ENCODE results near the gene DGAT2.

The DGAT2 gene

DNA sequence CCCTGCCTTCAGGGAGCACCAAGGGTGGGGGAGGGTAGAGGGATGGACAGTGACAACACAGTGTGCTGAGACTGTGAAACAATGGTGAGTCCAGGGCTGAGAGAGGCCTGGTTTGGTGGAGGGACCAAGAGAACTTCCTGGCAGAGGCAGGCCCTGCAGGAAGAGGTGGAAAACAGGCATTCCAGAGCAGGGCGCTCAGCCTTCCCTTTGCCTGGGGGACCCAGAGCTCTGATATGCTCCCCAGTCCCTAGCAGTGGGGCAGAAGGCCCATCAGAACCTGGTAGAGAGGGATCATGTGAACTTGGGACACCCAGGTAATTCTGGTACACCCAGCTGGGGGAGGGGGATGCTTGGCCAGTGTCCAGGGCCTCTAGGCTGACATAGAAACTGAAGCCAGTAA is 29.2 kb downstream of the DGAT2 start:
- H3K36me3 ChIP-seq (ENCODE audit: control insufficient read depth in 4 of 4, insufficient read depth in 4 of 4, low read length in 3 of 4) = no peaks in the 10 kb centered on the region
- CTCF ChIA-PET = interaction anchor here (0.7 to 2.1 kb wide), 2 partner anchors 9 to 69 kb away, joined by 3 to 4 read pairs; no protein-coding TSS in a partner anchor
- H3K4me3 ChIP-seq (ENCODE audit: control insufficient read depth in 1 of 7, extremely low read depth in 1 of 7, insufficient read depth in 4 of 7, low read depth in 2 of 7, low read length in 6 of 7) = no peak overlapping the region
- DNase-seq = no peak
- H3K27me3 ChIP-seq (replicated peaks in 2 of 5; ENCODE audit: control insufficient read depth in 4 of 5, insufficient read depth in 5 of 5, low read length in 4 of 5) = no peaks in the 10 kb centered on the region
- H3K4me1 ChIP-seq (ENCODE audit: control extremely low read depth in 1 of 4, control insufficient read depth in 4 of 4, insufficient read depth in 4 of 4, low read length in 3 of 4) = peaks cover 0 to 11% (median 7%) of the 10 kb centered on the region in 4 experiments
- H3K27ac ChIP-seq (ENCODE audit: insufficient read depth in 1 of 2, low read depth in 1 of 2, low read length in 2 of 2, poor library complexity in 1 of 2, severe bottlenecking in 2 of 2) = no peak overlapping the region
- POLR2A ChIA-PET = interaction anchor here (0.6 kb wide), 1 partner anchor 27 kb away, joined by 6 read pairs; no protein-coding TSS in a partner anchor
- 100% methylated on average over 1 of the region's 1 CpG for WGBS (ENCODE audit: insufficient coverage)
- no peaks in the 10 kb centered on the region for H3K9me3 ChIP-seq (ENCODE audit: control extremely low read depth in 1 of 5, control insufficient read depth in 4 of 5, insufficient read depth in 2 of 5, low read depth in 1 of 5, low read length in 4 of 5)

DNA sequence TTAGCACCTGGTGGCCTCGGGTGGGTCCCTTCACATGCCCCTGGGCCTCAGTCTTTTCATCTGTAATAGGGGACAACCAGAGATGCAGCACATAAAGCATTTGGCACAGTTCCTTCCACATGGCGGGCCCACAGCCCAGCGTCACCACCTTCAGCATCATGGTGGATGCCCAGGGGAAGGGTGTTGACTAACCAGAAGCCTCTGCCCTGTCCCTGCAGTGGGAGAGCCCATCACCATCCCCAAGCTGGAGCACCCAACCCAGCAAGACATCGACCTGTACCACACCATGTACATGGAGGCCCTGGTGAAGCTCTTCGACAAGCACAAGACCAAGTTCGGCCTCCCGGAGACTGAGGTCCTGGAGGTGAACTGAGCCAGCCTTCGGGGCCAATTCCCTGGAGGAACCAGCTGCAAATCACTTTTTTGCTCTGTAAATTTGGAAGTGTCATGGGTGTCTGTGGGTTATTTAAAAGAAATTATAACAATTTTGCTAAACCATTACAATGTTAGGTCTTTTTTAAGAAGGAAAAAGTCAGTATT is 31.6 kb downstream of the DGAT2 start:
- Histone ChIP-seq H3K9me3 (ENCODE audit: control extremely low read depth in 1 of 5, control insufficient read depth in 4 of 5, insufficient read depth in 2 of 5, low read depth in 1 of 5, low read length in 4 of 5) (no peaks in the 10 kb centered on the region), H3K27me3 (replicated peaks in 2 of 5; ENCODE audit: control insufficient read depth in 4 of 5, insufficient read depth in 5 of 5, low read length in 4 of 5) (no peaks in the 10 kb centered on the region), H3K4me1 (ENCODE audit: control extremely low read depth in 1 of 4, control insufficient read depth in 4 of 4, insufficient read depth in 4 of 4, low read length in 3 of 4) (peaks cover 0 to 11% (median 7%) of the 10 kb centered on the region in 4 experiments), H3K36me3 (ENCODE audit: control insufficient read depth in 4 of 4, insufficient read depth in 4 of 4, low read length in 3 of 4) (no peaks in the 10 kb centered on the region), H3K27ac (ENCODE audit: insufficient read depth in 1 of 2, low read depth in 1 of 2, low read length in 2 of 2, poor library complexity in 1 of 2, severe bottlenecking in 2 of 2) (no peak overlapping the region), H3K4me3 (ENCODE audit: control insufficient read depth in 1 of 7, extremely low read depth in 1 of 7, insufficient read depth in 4 of 7, low read depth in 2 of 7, low read length in 6 of 7) (no peak overlapping the region)
- POLR2A ChIA-PET = interaction anchor here (0.5 kb wide), 1 partner anchor 678 kb away, joined by 3 read pairs; no protein-coding TSS in a partner anchor
- no peak for DNase-seq
- 100% methylated on average over 3 of the region's 8 CpGs for WGBS (ENCODE audit: insufficient coverage)
- CTCF ChIA-PET = interaction anchor here (0.7 to 4.1 kb wide), 6 partner anchors 11 to 73 kb away, joined by 3 to 36 read pairs (median 6); partner anchors contain the start of gene UVRAG

DNA sequence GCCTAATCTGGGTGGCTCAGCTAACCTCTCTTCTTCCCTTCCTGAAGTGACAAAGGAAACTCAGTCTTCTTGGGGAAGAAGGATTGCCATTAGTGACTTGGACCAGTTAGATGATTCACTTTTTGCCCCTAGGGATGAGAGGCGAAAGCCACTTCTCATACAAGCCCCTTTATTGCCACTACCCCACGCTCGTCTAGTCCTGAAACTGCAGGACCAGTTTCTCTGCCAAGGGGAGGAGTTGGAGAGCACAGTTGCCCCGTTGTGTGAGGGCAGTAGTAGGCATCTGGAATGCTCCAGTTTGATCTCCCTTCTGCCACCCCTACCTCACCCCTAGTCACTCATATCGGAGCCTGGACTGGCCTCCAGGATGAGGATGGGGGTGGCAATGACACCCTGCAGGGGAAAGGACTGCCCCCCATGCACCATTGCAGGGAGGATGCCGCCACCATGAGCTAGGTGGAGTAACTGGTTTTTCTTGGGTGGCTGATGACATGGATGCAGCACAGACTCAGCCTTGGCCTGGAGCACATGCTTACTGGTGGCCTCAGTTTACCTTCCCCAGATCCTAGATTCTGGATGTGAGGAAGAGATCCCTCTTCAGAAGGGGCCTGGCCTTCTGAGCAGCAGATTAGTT is 32.3 kb downstream of the DGAT2 start:
- Histone ChIP-seq H3K4me3 (ENCODE audit: control insufficient read depth in 1 of 7, extremely low read depth in 1 of 7, insufficient read depth in 4 of 7, low read depth in 2 of 7, low read length in 6 of 7) (no peak overlapping the region), H3K36me3 (ENCODE audit: control insufficient read depth in 4 of 4, insufficient read depth in 4 of 4, low read length in 3 of 4) (no peaks in the 10 kb centered on the region), H3K4me1 (ENCODE audit: control extremely low read depth in 1 of 4, control insufficient read depth in 4 of 4, insufficient read depth in 4 of 4, low read length in 3 of 4) (peaks cover 0 to 11% (median 7%) of the 10 kb centered on the region in 4 experiments), H3K27me3 (replicated peaks in 2 of 5; ENCODE audit: control insufficient read depth in 4 of 5, insufficient read depth in 5 of 5, low read length in 4 of 5) (no peaks in the 10 kb centered on the region), H3K27ac (ENCODE audit: insufficient read depth in 1 of 2, low read depth in 1 of 2, low read length in 2 of 2, poor library complexity in 1 of 2, severe bottlenecking in 2 of 2) (no peak overlapping the region), H3K9me3 (ENCODE audit: control extremely low read depth in 1 of 5, control insufficient read depth in 4 of 5, insufficient read depth in 2 of 5, low read depth in 1 of 5, low read length in 4 of 5) (no peaks in the 10 kb centered on the region)
- POLR2A ChIA-PET = interaction anchor here (0.5 kb wide), 1 partner anchor 678 kb away, joined by 3 read pairs; no protein-coding TSS in a partner anchor
- no peak for DNase-seq
- CTCF ChIA-PET = interaction anchor here (1.2 to 4.1 kb wide), 6 partner anchors 12 to 712 kb away, joined by 3 to 85 read pairs (median 26); partner anchors contain the start of gene UVRAG
- 100% methylated on average over 4 of the region's 6 CpGs for WGBS (ENCODE audit: insufficient coverage)

DNA sequence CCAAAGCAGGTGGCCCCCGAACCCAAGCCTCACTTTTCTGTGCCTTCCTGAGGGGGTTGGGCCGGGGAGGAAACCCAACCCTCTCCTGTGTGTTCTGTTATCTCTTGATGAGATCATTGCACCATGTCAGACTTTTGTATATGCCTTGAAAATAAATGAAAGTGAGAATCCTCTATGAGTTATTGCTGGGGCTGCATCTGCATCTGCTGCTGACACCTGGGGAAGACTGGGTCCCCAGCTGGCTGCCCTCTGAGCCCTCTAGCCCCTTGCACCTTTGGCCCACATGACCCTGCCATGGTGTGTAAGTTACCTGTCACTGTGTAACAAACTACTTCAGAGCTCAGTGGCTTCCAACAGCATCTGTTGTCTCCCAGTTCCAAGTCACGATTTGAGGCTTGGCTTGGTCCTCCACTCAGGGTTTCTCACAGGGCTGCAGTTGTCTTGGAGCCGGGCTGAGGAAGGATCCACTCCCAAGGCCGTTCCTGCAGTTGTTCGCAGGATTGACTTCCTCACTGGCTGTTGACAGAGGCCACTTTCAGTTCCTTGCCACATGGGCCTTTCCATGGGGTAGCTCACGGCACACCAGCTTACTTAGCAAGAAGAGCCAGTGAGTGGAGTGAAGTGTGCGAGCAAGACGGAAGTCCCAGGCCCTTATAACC is 32.9 kb downstream of the DGAT2 start:
- no peak overlapping the region for H3K27ac ChIP-seq (ENCODE audit: insufficient read depth in 1 of 2, low read depth in 1 of 2, low read length in 2 of 2, poor library complexity in 1 of 2, severe bottlenecking in 2 of 2)
- 88% methylated on average over 9 of the region's 9 CpGs for WGBS (ENCODE audit: insufficient coverage)
- DNase-seq = no peak

DNA sequence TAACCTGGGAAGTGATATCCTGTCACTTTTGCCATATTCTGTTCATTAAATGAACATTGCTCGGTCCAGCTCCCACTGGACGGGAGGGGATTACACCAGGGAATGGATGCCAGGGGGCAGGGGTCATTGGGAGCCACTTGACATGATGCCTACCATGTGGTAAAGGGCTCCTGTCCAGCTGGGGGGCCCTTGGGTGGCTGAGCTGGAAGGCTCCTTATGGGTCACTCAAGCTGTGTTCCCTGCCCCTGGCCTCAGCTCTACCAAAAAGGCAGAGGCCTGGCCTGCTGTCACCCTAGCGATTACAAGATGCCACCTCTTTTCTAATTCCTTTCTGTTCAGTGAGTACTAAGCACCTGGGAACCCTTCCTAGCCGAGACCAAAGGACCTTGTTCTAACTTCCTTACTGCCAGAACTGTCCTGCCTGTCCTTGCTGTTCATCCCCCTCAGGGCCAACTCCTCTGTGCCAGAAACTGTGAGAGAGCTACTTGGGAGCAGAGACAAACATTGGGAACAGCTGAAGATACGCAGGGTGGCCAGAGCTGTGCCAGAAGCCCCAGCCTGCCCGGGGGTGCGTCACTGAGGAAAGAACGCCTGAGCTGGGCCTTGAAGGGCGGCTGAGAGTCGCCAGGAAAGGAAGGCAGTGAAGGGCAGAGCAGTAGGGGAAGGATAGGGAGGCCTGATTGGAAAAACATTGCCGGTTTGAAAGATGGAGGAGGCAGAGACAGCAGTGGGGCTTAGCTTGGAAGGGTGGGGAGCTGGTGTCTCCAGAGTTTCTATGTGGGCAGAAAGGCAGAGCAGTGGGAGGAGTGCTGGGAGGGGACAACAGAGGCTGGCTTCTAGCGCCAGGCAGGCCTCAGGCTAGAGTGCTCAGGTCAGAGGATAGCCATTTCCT is 33.7 kb downstream of the DGAT2 start:
- no peak for DNase-seq
- Histone ChIP-seq H3K9me3 (ENCODE audit: control extremely low read depth in 1 of 5, control insufficient read depth in 4 of 5, insufficient read depth in 2 of 5, low read depth in 1 of 5, low read length in 4 of 5) (no peaks in the 10 kb centered on the region), H3K4me3 (ENCODE audit: control insufficient read depth in 1 of 7, extremely low read depth in 1 of 7, insufficient read depth in 4 of 7, low read depth in 2 of 7, low read length in 6 of 7) (no peak overlapping the region), H3K27me3 (replicated peaks in 2 of 5; ENCODE audit: control insufficient read depth in 4 of 5, insufficient read depth in 5 of 5, low read length in 4 of 5) (no peaks in the 10 kb centered on the region), H3K27ac (ENCODE audit: insufficient read depth in 1 of 2, low read depth in 1 of 2, low read length in 2 of 2, poor library complexity in 1 of 2, severe bottlenecking in 2 of 2) (no peak overlapping the region), H3K36me3 (ENCODE audit: control insufficient read depth in 4 of 4, insufficient read depth in 4 of 4, low read length in 3 of 4) (no peaks in the 10 kb centered on the region), H3K4me1 (ENCODE audit: control extremely low read depth in 1 of 4, control insufficient read depth in 4 of 4, insufficient read depth in 4 of 4, low read length in 3 of 4) (peaks cover 0 to 11% (median 7%) of the 10 kb centered on the region in 4 experiments)
- ChIA-PET CTCF (interaction anchor here (0.7 to 4.1 kb wide), 21 partner anchors 8 to 710 kb away, joined by 3 to 85 read pairs (median 4); partner anchors contain the start of gene UVRAG), POLR2A (interaction anchor here (1.2 kb wide), 1 partner anchor 13 kb away, joined by 3 read pairs; the partner anchor contains the start of gene UVRAG)
- 98% methylated on average over 11 of the region's 12 CpGs for WGBS (ENCODE audit: insufficient coverage)

More for the DNA sequence above, 32.9 kb downstream of the DGAT2 start:
- H3K4me3 ChIP-seq (ENCODE audit: control insufficient read depth in 1 of 7, extremely low read depth in 1 of 7, insufficient read depth in 4 of 7, low read depth in 2 of 7, low read length in 6 of 7) = no peak overlapping the region
- CTCF ChIA-PET = interaction anchor here (1.4 to 4.1 kb wide), 7 partner anchors 7 to 711 kb away, joined by 3 to 85 read pairs (median 22); partner anchors contain the start of gene UVRAG
- H3K9me3 ChIP-seq (ENCODE audit: control extremely low read depth in 1 of 5, control insufficient read depth in 4 of 5, insufficient read depth in 2 of 5, low read depth in 1 of 5, low read length in 4 of 5) = no peaks in the 10 kb centered on the region
- POLR2A ChIA-PET = no interaction called here
- no peaks in the 10 kb centered on the region for H3K27me3 ChIP-seq (replicated peaks in 2 of 5; ENCODE audit: control insufficient read depth in 4 of 5, insufficient read depth in 5 of 5, low read length in 4 of 5)
- no peaks in the 10 kb centered on the region for H3K36me3 ChIP-seq (ENCODE audit: control insufficient read depth in 4 of 4, insufficient read depth in 4 of 4, low read length in 3 of 4)
- peaks cover 0 to 11% (median 7%) of the 10 kb centered on the region in 4 experiments for H3K4me1 ChIP-seq (ENCODE audit: control extremely low read depth in 1 of 4, control insufficient read depth in 4 of 4, insufficient read depth in 4 of 4, low read length in 3 of 4)

DNA sequence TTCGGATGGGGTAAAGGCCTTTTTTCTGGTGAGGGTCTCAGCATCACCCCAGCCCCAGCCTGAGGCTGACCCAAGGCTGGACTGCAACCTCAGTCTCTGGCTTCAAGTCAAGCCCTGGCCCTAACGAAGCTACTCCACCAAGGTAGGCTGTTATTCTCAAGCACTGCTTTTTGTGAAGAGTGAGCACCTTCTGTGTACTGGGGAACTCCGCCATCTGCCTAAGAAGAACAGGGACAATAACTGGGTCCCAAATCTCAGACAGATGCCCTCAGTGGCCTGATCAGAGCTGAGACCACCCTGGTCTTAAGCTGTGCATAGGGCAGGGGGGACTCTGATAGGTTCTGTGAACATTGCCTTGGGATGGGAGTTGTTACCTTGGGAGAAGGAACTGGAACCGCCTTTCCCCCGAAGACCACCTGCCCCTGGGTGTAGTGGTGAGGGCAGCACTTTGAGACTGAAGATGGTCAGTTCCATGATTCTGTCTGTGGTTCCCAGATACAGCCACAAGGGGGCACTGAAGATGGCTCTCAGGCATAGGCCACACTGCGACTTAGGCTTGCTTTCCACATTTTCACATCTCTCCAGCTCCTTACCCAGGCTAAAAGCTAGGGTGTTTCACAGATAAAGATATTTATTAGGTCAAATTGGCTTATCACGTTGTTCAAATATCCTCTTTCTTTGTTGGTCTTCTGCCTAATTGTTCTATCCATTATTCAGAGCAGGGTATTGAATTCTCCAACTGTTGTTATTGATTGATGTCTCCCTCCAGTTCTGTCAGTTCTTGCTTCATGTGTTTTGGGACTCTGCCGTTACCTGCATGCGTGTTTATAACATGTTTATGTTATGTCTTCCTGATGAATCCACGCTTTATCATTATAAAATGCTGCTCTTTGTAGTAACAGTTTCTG is 34.6 kb downstream of the DGAT2 start:
- Histone ChIP-seq H3K4me1 (ENCODE audit: control extremely low read depth in 1 of 4, control insufficient read depth in 4 of 4, insufficient read depth in 4 of 4, low read length in 3 of 4) (peaks cover 0 to 11% (median 7%) of the 10 kb centered on the region in 4 experiments), H3K36me3 (ENCODE audit: control insufficient read depth in 4 of 4, insufficient read depth in 4 of 4, low read length in 3 of 4) (no peaks in the 10 kb centered on the region), H3K9me3 (ENCODE audit: control extremely low read depth in 1 of 5, control insufficient read depth in 4 of 5, insufficient read depth in 2 of 5, low read depth in 1 of 5, low read length in 4 of 5) (no peaks in the 10 kb centered on the region), H3K27ac (ENCODE audit: insufficient read depth in 1 of 2, low read depth in 1 of 2, low read length in 2 of 2, poor library complexity in 1 of 2, severe bottlenecking in 2 of 2) (no peak overlapping the region), H3K4me3 (ENCODE audit: control insufficient read depth in 1 of 7, extremely low read depth in 1 of 7, insufficient read depth in 4 of 7, low read depth in 2 of 7, low read length in 6 of 7) (no peak overlapping the region), H3K27me3 (replicated peaks in 2 of 5; ENCODE audit: control insufficient read depth in 4 of 5, insufficient read depth in 5 of 5, low read length in 4 of 5) (no peaks in the 10 kb centered on the region)
- DNase-seq = peak; percentile 64 to 81 (median 71)
- WGBS (ENCODE audit: insufficient coverage) = 65% methylated on average over 8 of the region's 10 CpGs
- POLR2A ChIA-PET = interaction anchor here (1.2 kb wide), 1 partner anchor 12 kb away, joined by 3 read pairs; the partner anchor contains the start of gene UVRAG
- CTCF ChIA-PET = interaction anchor here (0.7 to 4.1 kb wide), 24 partner anchors 9 to 709 kb away, joined by 3 to 85 read pairs (median 4); partner anchors contain the start of gene UVRAG

Data from common myeloid progenitor, CD34-positive (primary cell).